ENCODE data around the gene KSR2. TPM values are rescaled to one million over a fixed set of nuclear protein-coding genes. Genes with fewer than 3 reads are reported as not detected.

Gene KSR2
- total RNA-seq, 1 donor from 2014 or later: 0.30 TPM

DNA sequence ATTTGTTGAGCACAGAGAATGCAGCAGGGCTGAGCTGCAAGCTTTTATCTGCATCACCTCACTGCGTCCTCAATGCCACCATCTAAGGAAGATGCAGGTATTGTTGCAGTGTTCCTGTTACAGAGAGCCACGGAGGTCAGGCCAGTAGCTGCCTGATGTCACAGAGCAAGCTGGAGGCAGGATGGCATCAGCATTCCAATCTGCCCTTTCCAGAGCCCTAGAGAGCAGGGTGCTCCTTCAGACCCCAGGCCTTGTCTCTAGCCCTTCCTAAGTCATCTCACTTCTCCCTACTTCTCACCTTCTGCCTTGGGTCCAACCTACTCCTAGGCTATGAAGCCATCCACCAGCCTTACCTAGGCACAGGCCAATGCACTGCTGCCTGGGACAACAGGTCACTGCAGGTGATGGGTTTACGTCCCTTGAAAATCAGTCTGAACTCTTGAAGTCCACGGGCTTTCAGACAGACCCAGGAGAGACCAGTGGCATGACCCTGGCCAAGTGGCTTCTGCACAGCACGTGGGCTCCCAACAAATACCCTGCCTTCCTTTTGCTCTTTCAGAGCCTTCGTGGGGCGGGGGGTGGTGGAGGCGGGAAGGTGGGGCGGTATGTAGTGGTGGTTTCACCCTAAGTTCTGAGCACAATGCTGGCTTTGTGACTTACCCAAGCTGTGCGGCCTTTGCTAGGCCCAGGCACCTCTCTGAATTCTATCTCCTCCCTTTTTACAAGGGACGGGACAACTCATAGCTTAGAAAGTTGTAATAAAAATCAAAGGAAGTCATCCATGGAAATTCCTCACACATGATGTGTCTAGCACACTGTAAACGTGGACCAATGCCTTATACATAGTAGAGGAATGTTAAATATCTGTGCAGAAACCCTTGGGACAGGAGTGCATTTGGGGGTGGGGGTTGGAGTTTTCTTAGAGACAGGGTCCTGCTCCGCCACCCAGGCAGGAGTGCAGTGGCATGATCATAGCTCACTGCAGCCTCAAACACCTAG, 136.0 kb downstream of the KSR2 start:
- no peaks in the 10 kb centered on the region for H3K9me3 ChIP-seq (ENCODE audit: low read depth)
- H4K20me1 ChIP-seq (ENCODE audit: low read depth): no peaks in the 10 kb centered on the region
- H3K4me3 ChIP-seq: no peak overlapping the region
- no peak for DNase-seq (ENCODE audit: low spot score)
- H3K4me1 ChIP-seq: no peaks in the 10 kb centered on the region
- H3K9ac ChIP-seq: no peak overlapping the region
- no peak overlapping the region for H2AFZ ChIP-seq (replicated peaks)
- Mint-ChIP-seq H3K27me3 (ENCODE audit: insufficient read depth, low read depth) (peaks cover 11% of the 10 kb centered on the region), H3K27ac (no peak overlapping the region), H3K4me3 (no peak overlapping the region), H3K9me3 (peaks cover 6% of the 10 kb centered on the region), H3K4me1 (peaks cover 7% of the 10 kb centered on the region), H3K36me3 (no peaks in the 10 kb centered on the region)
- no peak for TF ChIP-seq EZH2 (IDR thresholded peaks at IDR 0.05)
- no peak for TF ChIP-seq EZH2phosphoT487 (IDR thresholded peaks at IDR 0.05)
- TF ChIP-seq, protein P1, sequence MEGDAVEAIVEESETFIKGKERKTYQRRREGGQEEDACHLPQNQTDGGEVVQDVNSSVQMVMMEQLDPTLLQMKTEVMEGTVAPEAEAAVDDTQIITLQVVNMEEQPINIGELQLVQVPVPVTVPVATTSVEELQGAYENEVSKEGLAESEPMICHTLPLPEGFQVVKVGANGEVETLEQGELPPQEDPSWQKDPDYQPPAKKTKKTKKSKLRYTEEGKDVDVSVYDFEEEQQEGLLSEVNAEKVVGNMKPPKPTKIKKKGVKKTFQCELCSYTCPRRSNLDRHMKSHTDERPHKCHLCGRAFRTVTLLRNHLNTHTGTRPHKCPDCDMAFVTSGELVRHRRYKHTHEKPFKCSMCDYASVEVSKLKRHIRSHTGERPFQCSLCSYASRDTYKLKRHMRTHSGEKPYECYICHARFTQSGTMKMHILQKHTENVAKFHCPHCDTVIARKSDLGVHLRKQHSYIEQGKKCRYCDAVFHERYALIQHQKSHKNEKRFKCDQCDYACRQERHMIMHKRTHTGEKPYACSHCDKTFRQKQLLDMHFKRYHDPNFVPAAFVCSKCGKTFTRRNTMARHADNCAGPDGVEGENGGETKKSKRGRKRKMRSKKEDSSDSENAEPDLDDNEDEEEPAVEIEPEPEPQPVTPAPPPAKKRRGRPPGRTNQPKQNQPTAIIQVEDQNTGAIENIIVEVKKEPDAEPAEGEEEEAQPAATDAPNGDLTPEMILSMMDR (IDR thresholded peaks at IDR 0.05): no peak
- no peak overlapping the region for H3K27ac ChIP-seq
- peaks cover 2% of the 10 kb centered on the region for H3F3A ChIP-seq (ENCODE audit: low read depth)
- H3K36me3 ChIP-seq: no peaks in the 10 kb centered on the region
- H3K79me2 ChIP-seq (ENCODE audit: low read depth): no peaks in the 10 kb centered on the region
- no peaks in the 10 kb centered on the region for H3K27me3 ChIP-seq
- H3K4me2 ChIP-seq: no peak overlapping the region

DNA sequence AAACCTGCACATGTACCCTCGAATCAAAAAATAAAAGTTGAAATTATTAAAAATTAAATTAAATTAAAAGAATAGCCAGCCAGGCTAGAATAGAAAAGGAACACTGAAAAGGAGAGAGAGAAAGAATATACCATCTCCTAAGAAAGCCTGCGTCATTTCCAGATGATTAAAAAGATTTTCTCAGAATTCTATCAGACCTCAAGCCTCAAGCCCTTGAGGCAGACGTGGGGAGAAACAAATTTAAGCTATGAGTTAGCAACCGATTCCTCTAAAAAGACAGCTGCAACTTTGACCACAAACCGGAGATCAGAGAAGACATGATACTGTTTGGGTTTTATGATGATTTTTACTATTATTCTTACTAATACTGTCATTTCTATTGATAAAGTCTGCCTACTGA, 138.3 kb downstream of the KSR2 start:
- Histone ChIP-seq H4K20me1 (ENCODE audit: low read depth) (no peaks in the 10 kb centered on the region), H3F3A (ENCODE audit: low read depth) (no peaks in the 10 kb centered on the region), H3K9ac (no peak overlapping the region), H3K4me1 (no peaks in the 10 kb centered on the region), H3K27me3 (no peaks in the 10 kb centered on the region), H3K79me2 (ENCODE audit: low read depth) (no peaks in the 10 kb centered on the region), H3K4me2 (no peak overlapping the region), H2AFZ (replicated peaks) (no peak overlapping the region), H3K27ac (no peak overlapping the region), H3K4me3 (no peak overlapping the region), H3K9me3 (ENCODE audit: low read depth) (no peaks in the 10 kb centered on the region), H3K36me3 (no peaks in the 10 kb centered on the region)
- Mint-ChIP-seq H3K36me3 (no peaks in the 10 kb centered on the region), H3K27ac (no peak overlapping the region), H3K27me3 (ENCODE audit: insufficient read depth, low read depth) (peaks cover 8% of the 10 kb centered on the region), H3K4me3 (no peak overlapping the region), H3K4me1 (peaks cover 6% of the 10 kb centered on the region), H3K9me3 (peaks cover 6% of the 10 kb centered on the region)
- TF ChIP-seq EZH2 (IDR thresholded peaks at IDR 0.05): no peak
- TF ChIP-seq, protein P1 (IDR thresholded peaks at IDR 0.05): no peak
- TF ChIP-seq EZH2phosphoT487 (IDR thresholded peaks at IDR 0.05): no peak
- no peak for DNase-seq (ENCODE audit: low spot score)

DNA sequence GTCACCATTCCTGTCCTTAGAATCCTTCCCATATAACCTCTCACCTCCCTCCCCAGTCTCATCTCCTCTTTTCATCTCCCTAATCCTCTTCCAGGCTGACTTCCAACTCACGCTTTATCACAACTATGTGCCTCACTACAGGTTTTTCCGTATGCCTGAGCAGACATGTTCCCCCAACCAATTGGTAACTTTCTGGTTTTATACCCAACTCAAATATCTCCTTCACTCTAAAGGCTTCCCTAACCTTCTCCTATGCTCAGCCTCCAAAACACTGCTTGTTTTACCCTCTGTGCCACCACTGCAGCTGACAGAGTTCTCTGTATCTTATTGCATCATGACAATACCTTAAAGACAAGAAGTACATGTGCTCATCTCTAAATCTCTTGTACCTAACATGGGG, 139.7 kb downstream of the KSR2 start:
- Mint-ChIP-seq H3K4me3 (no peak overlapping the region), H3K4me1 (peaks cover 6% of the 10 kb centered on the region), H3K9me3 (peaks cover 6% of the 10 kb centered on the region), H3K27me3 (ENCODE audit: insufficient read depth, low read depth) (peaks cover 7% of the 10 kb centered on the region), H3K36me3 (no peaks in the 10 kb centered on the region), H3K27ac (no peak overlapping the region)
- H4K20me1 ChIP-seq (ENCODE audit: low read depth): no peaks in the 10 kb centered on the region
- no peaks in the 10 kb centered on the region for H3K27me3 ChIP-seq
- no peak overlapping the region for H3K9ac ChIP-seq
- no peak for TF ChIP-seq EZH2phosphoT487 (IDR thresholded peaks at IDR 0.05)
- TF ChIP-seq EZH2 (IDR thresholded peaks at IDR 0.05): no peak
- TF ChIP-seq, protein P1 (IDR thresholded peaks at IDR 0.05): no peak
- H3K4me2 ChIP-seq: no peak overlapping the region
- H3K4me3 ChIP-seq: no peak overlapping the region
- H3K9me3 ChIP-seq (ENCODE audit: low read depth): no peaks in the 10 kb centered on the region
- H3K4me1 ChIP-seq: no peaks in the 10 kb centered on the region
- H2AFZ ChIP-seq (replicated peaks): no peak overlapping the region
- H3K36me3 ChIP-seq: no peaks in the 10 kb centered on the region
- H3F3A ChIP-seq (ENCODE audit: low read depth): no peaks in the 10 kb centered on the region
- H3K79me2 ChIP-seq (ENCODE audit: low read depth): no peaks in the 10 kb centered on the region
- DNase-seq (ENCODE audit: low spot score): no peak
- H3K27ac ChIP-seq: no peak overlapping the region
